ENCODE data around the gene CIROP. TPM values are rescaled to one million over a fixed set of nuclear protein-coding genes. Genes with fewer than 3 reads are reported as not detected.
A peak's percentile ranks its signal among the peaks of the same experiment; 100 is the strongest.

The CIROP gene
- total RNA-seq = under 1 TPM in 1 of 4 donors, not detected in 3; 0.27 TPM
- not detected for polyA plus RNA-seq

GRCh38 chr14:23104591-23105347 lies at the start of gene CIROP:
TSS of gene CIROP (minus strand) at chr14:23104989. CDS start at chr14:23104920, 69 bp downstream.
- intact Hi-C loops (cut with DNase I) = no loop called here
- DNase-seq = peak; percentile 50
- WGBS, 2 donors = 80 to 82% methylated on average over 11 of the region's 11 CpGs

GRCh38 chr14:23153851-23154796 lies 49.3 kb upstream of the CIROP start:
- intact Hi-C loops (cut with DNase I) = no loop called here
- WGBS, 2 donors = 39 to 59% methylated on average over 28 of the region's 28 CpGs
- H3K27ac ChIP-seq = peak overlapping the region; percentile 86 to 91 (median 89)

More at GRCh38 chr14:23104591-23105347, at the start of gene CIROP:
- Histone ChIP-seq H3K9me3 (no peaks in the 10 kb centered on the region), H3K36me3 (no peaks in the 10 kb centered on the region), H3K4me3 (peak within 1 kb of the TSS in 1 of 4 donors; percentile 0), H3K27me3 (no peaks in the 10 kb centered on the region), H3K4me1 (peaks cover 0 to 11% (median 10%) of the 10 kb centered on the region in 4 donors), H3K27ac (peak within 1 kb of the TSS in 1 of 4 donors; percentile 15)
- TF ChIP-seq POLR2AphosphoS5 (IDR thresholded peaks at IDR 0.05) = no peak

GRCh38 chr14:23151342-23151741 lies 46.6 kb upstream of the CIROP start:
- intact Hi-C loops (cut with DNase I) = no loop called here
- H3K27ac ChIP-seq = peak overlapping the region in 2 of 4 donors; percentile 81

More at GRCh38 chr14:23153851-23154796, 49.3 kb upstream of the CIROP start:
- no peaks in the 10 kb centered on the region for H3K36me3 ChIP-seq
- H3K4me3 ChIP-seq = peak overlapping the region; percentile 1 to 27 (median 24)
- no peaks in the 10 kb centered on the region for H3K27me3 ChIP-seq
- peak; percentile 96 for DNase-seq
- peak; percentile 8 to 24 for TF ChIP-seq POLR2A (IDR thresholded peaks at IDR 0.05)
- no peak for TF ChIP-seq CTCF (IDR thresholded peaks at IDR 0.05)
- peak; percentile 61 to 89 (median 77) for TF ChIP-seq EP300 (IDR thresholded peaks at IDR 0.05)
- peak; percentile 39 to 75 (median 59) for TF ChIP-seq POLR2AphosphoS5 (IDR thresholded peaks at IDR 0.05)
- peaks cover 0 to 42% (median 36%) of the 10 kb centered on the region in 4 donors for H3K4me1 ChIP-seq
- H3K9me3 ChIP-seq = no peaks in the 10 kb centered on the region

GRCh38 chr14:23149745-23150144 lies 45.0 kb upstream of the CIROP start:
- intact Hi-C loops (cut with DNase I) = no loop called here
- no peak for TF ChIP-seq CTCF (IDR thresholded peaks at IDR 0.05)
- no peak for TF ChIP-seq EP300 (IDR thresholded peaks at IDR 0.05)
- no peak for TF ChIP-seq POLR2A (IDR thresholded peaks at IDR 0.05)
- no peak for TF ChIP-seq POLR2AphosphoS5 (IDR thresholded peaks at IDR 0.05)
- no peak overlapping the region for H3K4me3 ChIP-seq
- H3K27me3 ChIP-seq = no peaks in the 10 kb centered on the region
- peak overlapping the region in 3 of 4 donors; percentile 70 to 81 (median 81) for H3K27ac ChIP-seq
- no peaks in the 10 kb centered on the region for H3K9me3 ChIP-seq
- no peaks in the 10 kb centered on the region for H3K36me3 ChIP-seq
- H3K4me1 ChIP-seq = peaks cover 0 to 60% (median 50%) of the 10 kb centered on the region in 4 donors
- no peak for DNase-seq

More at GRCh38 chr14:23151342-23151741, 46.6 kb upstream of the CIROP start:
- Histone ChIP-seq H3K27me3 (no peaks in the 10 kb centered on the region), H3K4me1 (peaks cover 0 to 62% (median 54%) of the 10 kb centered on the region in 4 donors), H3K36me3 (no peaks in the 10 kb centered on the region), H3K9me3 (no peaks in the 10 kb centered on the region), H3K4me3 (no peak overlapping the region)
- no peak for TF ChIP-seq EP300 (IDR thresholded peaks at IDR 0.05)
- TF ChIP-seq CTCF (IDR thresholded peaks at IDR 0.05) = no peak
- no peak for TF ChIP-seq POLR2A (IDR thresholded peaks at IDR 0.05)
- TF ChIP-seq POLR2AphosphoS5 (IDR thresholded peaks at IDR 0.05) = no peak
- WGBS, 2 donors = 87 to 95% methylated on average over 2 of the region's 2 CpGs
- no peak for DNase-seq

Data from sigmoid colon (tissue), 7 donors.